H1 (cell line): ENCODE results near the gene PEX5L. TPM values are rescaled to one million over a fixed set of nuclear protein-coding genes. Genes with fewer than 3 reads are reported as not detected.
A peak's percentile ranks its signal among the peaks of the same experiment; 100 is the strongest.

ENCODE experiments used
- CTCF ChIA-PET: fragments of 300-600 bp; sonication (Branson Sonifier 250); formaldehyde crosslinking; loops from one replicate; lab custom pipeline; 2021; ENCODE audit not compliant: partially characterized antibody; lab: Charles Lee
- POLR2A ChIA-PET: fragments of 300-600 bp; sonication (Branson Sonifier 250); formaldehyde crosslinking; loops from one replicate; lab custom pipeline; 2021; ENCODE audit warnings: inconsistent platforms; ENCODE audit not compliant: partially characterized antibody; lab: Charles Lee
- DNase-seq, 2 experiments: peaks; one replicate each; pipeline versions ENCODE4 v3.0.0 to v3.0.0-alpha.2; 2010 to 2022; ENCODE audit warnings: low spot score in 2 of 2, low read depth in 1 of 2, mixed read lengths in 1 of 2
- FAIRE-seq: peaks from 2 replicates; lab custom pipeline; 2011; peaks lifted over from hg19 to GRCh38; lab: Jason Lieb, UNC
- H2AFZ ChIP-seq: 2 replicates; pipeline ENCODE4 v1.8.1; 2012; ENCODE audit warnings: low read length, inconsistent platforms
- H2AK5ac ChIP-seq: 2 replicates; pipeline ENCODE4 v1.6.1; 2013; ENCODE audit warnings: low read depth, low read length
- H2BK120ac ChIP-seq: replicated peaks from 2 replicates; pipeline ENCODE3; 2013; ENCODE audit warnings: low read depth, low read length, inconsistent platforms
- H2BK12ac ChIP-seq: 2 replicates; pipeline ENCODE4 v1.6.1; 2013; ENCODE audit warnings: low read depth, low read length
- H2BK15ac ChIP-seq: 2 replicates; pipeline ENCODE4 v1.6.1; 2013; ENCODE audit warnings: low read length
- H2BK20ac ChIP-seq: 2 replicates; pipeline ENCODE4 v1.6.1; 2013; ENCODE audit warnings: low read length
- H2BK5ac ChIP-seq: 2 replicates; pipeline ENCODE4 v1.6.1; 2013; ENCODE audit warnings: low read depth, low read length
- H3K14ac ChIP-seq: 2 replicates; pipeline ENCODE4 v1.6.1; 2013; ENCODE audit warnings: inconsistent platforms; ENCODE audit not compliant: insufficient read length
- H3K18ac ChIP-seq: 2 replicates; pipeline ENCODE4 v1.6.1; 2013; ENCODE audit warnings: low read length; ENCODE audit errors: extremely low read depth
- H3K23ac ChIP-seq: 2 replicates; pipeline ENCODE4 v1.6.1; 2013; ENCODE audit warnings: inconsistent platforms; ENCODE audit not compliant: insufficient read length
- H3K23me2 ChIP-seq: 2 replicates; pipeline ENCODE4 v1.6.1; 2013; ENCODE audit warnings: low read depth, low read length
- H3K27ac ChIP-seq: 2 replicates; pipeline ENCODE4 v1.6.1; 2011; ENCODE audit warnings: low read depth, low read length, inconsistent platforms
- H3K27me3 ChIP-seq, 4 experiments: replicated peaks in 1 of 4; 1 replicate in 1 of 4; 2 replicates in 3 of 4; pipeline versions ENCODE4 v1.6.1 to v1.8.1; 2011 to 2013; ENCODE audit warnings: low read length in 3 of 4, mild to moderate bottlenecking in 3 of 4, inconsistent platforms in 2 of 4, mixed read lengths in 2 of 4, moderate library complexity in 1 of 4; ENCODE audit not compliant: control insufficient read depth in 3 of 4, insufficient read depth in 3 of 4; ENCODE audit errors: extremely low read depth in 1 of 4
- H3K36me3 ChIP-seq, 4 experiments: 2 replicates each; pipeline versions ENCODE4 v1.6.1 to v1.8.1; 2011 to 2013; ENCODE audit warnings: mild to moderate bottlenecking in 4 of 4, low read length in 3 of 4, moderate library complexity in 2 of 4, control low read depth in 1 of 4, inconsistent platforms in 1 of 4; ENCODE audit not compliant: insufficient read depth in 4 of 4, control insufficient read depth in 2 of 4
- H3K4ac ChIP-seq: replicated peaks from 2 replicates; pipeline ENCODE3; 2013; ENCODE audit warnings: low read length, low read depth, mixed read lengths, inconsistent platforms; ENCODE audit not compliant: insufficient read length
- H3K4me1 ChIP-seq, 4 experiments: replicated peaks in 1 of 4; 1 replicate in 1 of 4; 2 replicates in 3 of 4; pipeline versions ENCODE4 v1.6.1 to v1.8.1; 2011 to 2013; ENCODE audit warnings: low read length in 3 of 4, inconsistent platforms in 2 of 4, mixed read lengths in 1 of 4; ENCODE audit not compliant: insufficient read depth in 4 of 4, control insufficient read depth in 3 of 4
- H3K4me2 ChIP-seq, 2 experiments: 2 replicates each; pipeline versions ENCODE4 v1.6.1 to v1.8.1; 2011 to 2013; ENCODE audit warnings: low read depth in 2 of 2, low read length in 2 of 2, control low read depth in 1 of 2, inconsistent platforms in 1 of 2, mild to moderate bottlenecking in 1 of 2; ENCODE audit not compliant: insufficient read depth in 1 of 2
- H3K4me3 ChIP-seq, 4 experiments: fragments of 200-600, 300-600 bp in 1 of 4; sonication (generic), shearing (Covaris generic), sonication (Bioruptor Twin) in 1 of 4; 2 replicates each; pipeline versions ENCODE4 v1.5.1 to v1.8.1; 2011 to 2016; ENCODE audit warnings: low read length in 4 of 4, low read depth in 3 of 4, control low read depth in 2 of 4, inconsistent platforms in 2 of 4, mild to moderate bottlenecking in 2 of 4, mixed read lengths in 1 of 4, moderate library complexity in 1 of 4; ENCODE audit not compliant: insufficient read depth in 2 of 4; ENCODE audit errors: extremely low read depth in 1 of 4
- H3K56ac ChIP-seq: replicated peaks from 2 replicates; pipeline ENCODE3; 2013; ENCODE audit warnings: low read depth, mild to moderate bottlenecking, mixed read lengths, low read length, inconsistent platforms; ENCODE audit not compliant: insufficient read length
- H3K79me1 ChIP-seq: 2 replicates; pipeline ENCODE4 v1.6.1; 2013; ENCODE audit warnings: low read depth, low read length, control low read depth
- H3K79me2 ChIP-seq, 2 experiments: 2 replicates each; pipeline versions ENCODE4 v1.6.1 to v1.8.1; 2012 to 2013; ENCODE audit warnings: low read length in 2 of 2, mild to moderate bottlenecking in 2 of 2, inconsistent platforms in 1 of 2; ENCODE audit not compliant: insufficient read depth in 2 of 2, control insufficient read depth in 1 of 2
- H3K9ac ChIP-seq, 4 experiments: replicated peaks in 1 of 4; 1 replicate in 1 of 4; 2 replicates in 3 of 4; pipeline versions ENCODE4 v1.6.1 to v1.8.1; 2011 to 2013; ENCODE audit warnings: low read depth in 3 of 4, low read length in 3 of 4, control low read depth in 2 of 4, mild to moderate bottlenecking in 2 of 4, moderate library complexity in 2 of 4, inconsistent platforms in 1 of 4; ENCODE audit errors: extremely low read depth in 1 of 4
- H3K9me3 ChIP-seq, 2 experiments: 2 replicates each; pipeline versions ENCODE4 v1.6.1 to v1.8.1; 2012 to 2013; ENCODE audit warnings: mild to moderate bottlenecking in 2 of 2, moderate library complexity in 2 of 2, control low read depth in 1 of 2, inconsistent platforms in 1 of 2, low read depth in 1 of 2, low read length in 1 of 2, mixed read lengths in 1 of 2; ENCODE audit not compliant: insufficient read depth in 2 of 2
- H4K20me1 ChIP-seq, 2 experiments: replicated peaks in 1 of 2; 2 replicates each; pipeline versions ENCODE3 to v1.8.1; 2011 to 2013; ENCODE audit warnings: inconsistent platforms in 2 of 2, low read length in 2 of 2, mild to moderate bottlenecking in 1 of 2; ENCODE audit not compliant: insufficient read depth in 2 of 2, control insufficient read depth in 1 of 2
- H4K5ac ChIP-seq: 2 replicates; pipeline ENCODE4 v1.6.1; 2013; ENCODE audit warnings: low read length, low read depth, mixed read lengths, inconsistent platforms; ENCODE audit not compliant: insufficient read length
- H4K8ac ChIP-seq: 2 replicates; pipeline ENCODE4 v1.8.0; 2013; ENCODE audit warnings: mild to moderate bottlenecking, moderate library complexity, low read length, inconsistent platforms; ENCODE audit not compliant: insufficient read depth; ENCODE audit errors: extremely low read depth
- H4K91ac ChIP-seq: replicated peaks from 2 replicates; pipeline ENCODE3; 2013; ENCODE audit warnings: low read length, mixed read lengths, inconsistent platforms; ENCODE audit not compliant: insufficient read length
- HDAC6 ChIP-seq: IDR thresholded peaks from one replicate; pipeline ENCODE4 v1.7.1; 2012; ENCODE audit warnings: low read depth, mild to moderate bottlenecking, inconsistent platforms, low read length, moderate library complexity
- JUND ChIP-seq: IDR thresholded peaks from 2 replicates; pipeline ENCODE4 v1.6.1; 2011; ENCODE audit warnings: mild to moderate bottlenecking, improper control_type of control experiment, low read length
- WGBS, 2 experiments: shearing (Covaris generic) in 1 of 2; methylation state at CpG; one replicate each; pipeline versions ENCODE4 v1.1.6 to v1.1.7; 2013 to 2015; ENCODE audit warnings: low lambda C conversion rate in 2 of 2, mixed read lengths in 2 of 2, inconsistent platforms in 1 of 2, low coverage in 1 of 2, missing lambda C conversion rate in 1 of 2; ENCODE audit not compliant: insufficient replicate concordance in 2 of 2, insufficient coverage in 1 of 2, insufficient read length in 1 of 2; ENCODE audit errors: extremely low coverage in 1 of 2, missing lambda C conversion rate in 1 of 2; 5-methylcytosine and 5-hydroxymethylcytosine counted together
- polyA plus RNA-seq, 7 experiments: library from polyadenylated mRNA; depleted of rRNA in 3 of 7; stranded (reverse) in 5 of 7; unstranded in 2 of 7; fragments of >200 nt in 5 of 7; fragments of 200-250 nt in 2 of 7; gene quantifications; 1 replicate in 5 of 7; 2 replicates in 1 of 7; 4 replicates in 1 of 7; pipeline versions ENCODE4 v1.2.1 to v1.2.3, GENCODE V29; 2011 to 2013; ENCODE audit warnings: missing spikeins in 2 of 7, mixed read lengths in 2 of 7
- total RNA-seq: library from RNA; stranded (reverse); fragmentation: NEBNext Ultra II Directional; extraction: Animal tissue kit (Norgen Biotek cat#: 25700); gene quantifications from 2 replicates; pipeline ENCODE4 v1.2.1, GENCODE V29; 2021

Gene PEX5L
- total and polyA plus RNA-seq, 2 of the 8 experiments (the other 6 are each of a cell fraction or from before 2014, with no cell fraction given): 0.80 to 4.2 TPM

DNA sequence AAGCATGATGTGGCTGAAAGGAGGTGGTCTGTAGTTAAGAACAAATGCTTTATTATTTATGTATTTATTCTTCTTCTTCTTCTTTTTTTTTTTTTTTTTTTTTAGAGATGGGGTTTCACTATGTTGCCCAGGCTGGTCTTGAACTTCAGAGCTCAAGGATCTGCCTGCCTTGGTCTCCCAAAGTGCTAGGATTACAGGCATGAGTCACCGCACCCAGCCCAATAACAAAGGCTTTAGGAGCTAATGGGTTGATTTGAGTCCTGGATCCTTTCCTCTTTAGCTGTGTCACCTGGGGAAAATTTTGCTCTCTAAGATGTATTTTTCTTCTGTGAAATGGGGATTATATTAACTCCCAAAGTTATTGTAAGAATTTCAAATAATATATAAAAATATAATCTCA, 168.8 kb downstream of the PEX5L start:
- no peak overlapping the region for H3K23ac ChIP-seq
- H4K8ac ChIP-seq: no peak overlapping the region
- H3K79me1 ChIP-seq: no peaks in the 10 kb centered on the region
- no peaks in the 10 kb centered on the region for H3K36me3 ChIP-seq
- H3K27me3 ChIP-seq: no peaks in the 10 kb centered on the region
- CTCF ChIA-PET: interaction anchor here (0.7 to 4.8 kb wide), 5 partner anchors 11 to 173 kb away, joined by 3 to 20 read pairs (median 4); no protein-coding TSS in a partner anchor
- H3K14ac ChIP-seq: no peak overlapping the region
- no peak overlapping the region for H4K91ac ChIP-seq
- peaks cover 0 to 3% (median 0%) of the 10 kb centered on the region in 4 experiments; a peak in 2 of 7 replicates for H3K4me1 ChIP-seq
- no peak for TF ChIP-seq HDAC6
- peak; percentile 14; the same call in 1 of the 2 replicates for TF ChIP-seq JUND
- no peak overlapping the region for H3K4ac ChIP-seq
- H3K18ac ChIP-seq: no peak overlapping the region
- no peak overlapping the region for H3K4me2 ChIP-seq
- H4K5ac ChIP-seq: no peak overlapping the region
- H2BK5ac ChIP-seq: no peak overlapping the region
- H3K56ac ChIP-seq: no peak overlapping the region
- no CpG with 5 or more reads among the region's 1 CpG for WGBS, 2 experiments
- DNase-seq: no peak
- POLR2A ChIA-PET: interaction anchor here (1.6 kb wide), 1 partner anchor 15 kb away, joined by 5 read pairs; no protein-coding TSS in a partner anchor
- no peak overlapping the region for H3K9ac ChIP-seq
- H3K79me2 ChIP-seq: no peaks in the 10 kb centered on the region
- no peak overlapping the region for H2AK5ac ChIP-seq
- H2BK120ac ChIP-seq: no peak overlapping the region
- no peak overlapping the region for H2BK20ac ChIP-seq
- no peaks in the 10 kb centered on the region for H3K9me3 ChIP-seq
- H4K20me1 ChIP-seq: no peaks in the 10 kb centered on the region
- no peak overlapping the region for H2AFZ ChIP-seq
- no peak overlapping the region for H3K4me3 ChIP-seq
- H2BK15ac ChIP-seq: no peak overlapping the region
- H2BK12ac ChIP-seq: no peak overlapping the region
- no peak for FAIRE-seq
- H3K27ac ChIP-seq: no peak overlapping the region
- H3K23me2 ChIP-seq: no peaks in the 10 kb centered on the region
